Natural killer cell (primary cell): ENCODE results near the gene VMO1. TPM values are rescaled to one million over a fixed set of nuclear protein-coding genes. Genes with fewer than 3 reads are reported as not detected.
A peak's percentile ranks its signal among the peaks of the same experiment; 100 is the strongest.

Source experiments
- ATAC-seq, 3 donors: fragments of 150-1000 bp in 2 of 3; fragments of 200-7000 bp in 1 of 3; cut with Tn5 transposase; 1 replicate in 1 of 3; 2 replicates in 2 of 3; pipeline ENCODE4 v1.10.0; 2021; ENCODE audit warnings: mild to moderate bottlenecking in 2 of 3, moderate library complexity in 2 of 3
- DNase-seq, 2 donors: peaks; one replicate each; pipeline versions ENCODE4 v3.0.0 to v3.0.0-alpha.2; 2013 to 2021; ENCODE audit warnings: mixed read lengths in 1 of 2
- H3K27ac ChIP-seq: one replicate; pipeline ENCODE4 v1.5.1; 2013; ENCODE audit warnings: mild to moderate bottlenecking, low read length
- H3K27me3 ChIP-seq: one replicate; pipeline ENCODE4 v1.6.1; 2013; ENCODE audit warnings: low read length; ENCODE audit not compliant: control insufficient read depth, insufficient read depth
- H3K36me3 ChIP-seq: one replicate; pipeline ENCODE4 v1.6.1; 2013; ENCODE audit warnings: low read length; ENCODE audit not compliant: control insufficient read depth, insufficient read depth
- H3K4me1 ChIP-seq: one replicate; pipeline ENCODE4 v1.6.1; 2013; ENCODE audit warnings: low read length; ENCODE audit not compliant: control insufficient read depth, insufficient read depth
- H3K4me3 ChIP-seq: one replicate; pipeline ENCODE4 v1.5.1; 2013; ENCODE audit warnings: low read length
- H3K9me3 ChIP-seq: one replicate; pipeline ENCODE4 v1.6.1; 2013; ENCODE audit warnings: low read length; ENCODE audit not compliant: control insufficient read depth, insufficient read depth
- H3K27ac Mint-ChIP-seq, 2 donors: one replicate each; pipeline ENCODE4 v1.8.0; 2022; ENCODE audit warnings: mild to moderate bottlenecking in 2 of 2, mixed read lengths in 2 of 2, moderate library complexity in 1 of 2
- H3K27me3 Mint-ChIP-seq, 2 donors: one replicate each; pipeline ENCODE4 v1.8.0; 2022; ENCODE audit warnings: low read depth in 2 of 2, mixed read lengths in 2 of 2
- H3K36me3 Mint-ChIP-seq: one replicate; pipeline ENCODE4 v1.8.0; 2022; ENCODE audit warnings: mixed read lengths
- H3K4me1 Mint-ChIP-seq, 2 donors: one replicate each; pipeline ENCODE4 v1.8.0; 2022; ENCODE audit warnings: mixed read lengths in 2 of 2
- H3K4me3 Mint-ChIP-seq: one replicate; pipeline ENCODE4 v1.8.0; 2022; ENCODE audit warnings: mild to moderate bottlenecking, moderate library complexity, mixed read lengths
- H3K9me3 Mint-ChIP-seq, 2 donors: one replicate each; pipeline ENCODE4 v1.8.0; 2022; ENCODE audit warnings: mixed read lengths in 2 of 2
- WGBS: methylation state at CpG from one replicate; pipeline ENCODE4 v1.1.7; 2013; ENCODE audit warnings: missing lambda C conversion rate; ENCODE audit not compliant: insufficient coverage; 5-methylcytosine and 5-hydroxymethylcytosine counted together
- intact Hi-C: fragments of 100-400 bp; cut with micrococcal nuclease; formaldehyde crosslinking; loops from one replicate; pipeline ENCODE4 v1.14.2; 2022
- total RNA-seq, 4 donors: library from RNA; stranded (reverse); fragments of 120-200 nt in 1 of 4; gene quantifications; one replicate each; pipeline versions ENCODE4 v1.2.3 to v1.2.4, GENCODE V29; 2013 to 2022
- TF ChIP-seq, protein P1 (sequence below): fragments of 200-600 bp; IDR thresholded peaks from one replicate; pipeline ENCODE4 v1.8.0; 2022; ENCODE audit warnings: antibody characterized with exemption

The VMO1 gene
- total RNA-seq, 3 donors from 2014 or later (not counting 1 experiment from before 2014, with no cell fraction given) = 1.2 to 4.8 (median 1.3) TPM

GRCh38 chr17:4782652-4783051, 3.5 kb downstream of the VMO1 start:
- Histone ChIP-seq H3K9me3 (no peaks in the 10 kb centered on the region), H3K4me3 (no peak overlapping the region), H3K27me3 (peaks cover 36% of the 10 kb centered on the region), H3K4me1 (peaks cover 15% of the 10 kb centered on the region), H3K36me3 (no peaks in the 10 kb centered on the region), H3K27ac (no peak overlapping the region)
- TF ChIP-seq, protein P1, sequence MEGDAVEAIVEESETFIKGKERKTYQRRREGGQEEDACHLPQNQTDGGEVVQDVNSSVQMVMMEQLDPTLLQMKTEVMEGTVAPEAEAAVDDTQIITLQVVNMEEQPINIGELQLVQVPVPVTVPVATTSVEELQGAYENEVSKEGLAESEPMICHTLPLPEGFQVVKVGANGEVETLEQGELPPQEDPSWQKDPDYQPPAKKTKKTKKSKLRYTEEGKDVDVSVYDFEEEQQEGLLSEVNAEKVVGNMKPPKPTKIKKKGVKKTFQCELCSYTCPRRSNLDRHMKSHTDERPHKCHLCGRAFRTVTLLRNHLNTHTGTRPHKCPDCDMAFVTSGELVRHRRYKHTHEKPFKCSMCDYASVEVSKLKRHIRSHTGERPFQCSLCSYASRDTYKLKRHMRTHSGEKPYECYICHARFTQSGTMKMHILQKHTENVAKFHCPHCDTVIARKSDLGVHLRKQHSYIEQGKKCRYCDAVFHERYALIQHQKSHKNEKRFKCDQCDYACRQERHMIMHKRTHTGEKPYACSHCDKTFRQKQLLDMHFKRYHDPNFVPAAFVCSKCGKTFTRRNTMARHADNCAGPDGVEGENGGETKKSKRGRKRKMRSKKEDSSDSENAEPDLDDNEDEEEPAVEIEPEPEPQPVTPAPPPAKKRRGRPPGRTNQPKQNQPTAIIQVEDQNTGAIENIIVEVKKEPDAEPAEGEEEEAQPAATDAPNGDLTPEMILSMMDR = no peak
- ATAC-seq = no peak
- Mint-ChIP-seq H3K27me3 (peaks cover 41 to 47% of the 10 kb centered on the region in 2 donors), H3K9me3 (no peaks in the 10 kb centered on the region), H3K4me1 (peaks cover 5% of the 10 kb centered on the region in 2 donors), H3K36me3 (no peaks in the 10 kb centered on the region), H3K27ac (no peak overlapping the region), H3K4me3 (no peak overlapping the region)
- DNase-seq = peak in 1 of 2 donors; percentile 24
- intact Hi-C loops = no loop called here
- WGBS = 41% methylated on average over 28 of the region's 28 CpGs

GRCh38 chr17:4780325-4780955, 5.7 kb downstream of the VMO1 start:
- H3K9me3 Mint-ChIP-seq = no peaks in the 10 kb centered on the region
- Histone ChIP-seq H3K36me3 (no peaks in the 10 kb centered on the region), H3K9me3 (no peaks in the 10 kb centered on the region), H3K27ac (no peak overlapping the region), H3K4me1 (peaks cover 5% of the 10 kb centered on the region), H3K4me3 (no peak overlapping the region), H3K27me3 (peaks cover 24% of the 10 kb centered on the region)
- TF ChIP-seq, protein P1 = no peak
- WGBS = 90% methylated on average over 11 of the region's 11 CpGs
- ATAC-seq (no peak), DNase-seq (no peak)
- H3K4me1 Mint-ChIP-seq = peaks cover 0 to 5% of the 10 kb centered on the region in 2 donors
- no peak overlapping the region for H3K27ac Mint-ChIP-seq
- H3K36me3 Mint-ChIP-seq = no peaks in the 10 kb centered on the region
- intact Hi-C loops = no loop called here
- no peak overlapping the region for H3K4me3 Mint-ChIP-seq
- H3K27me3 Mint-ChIP-seq = peaks cover 26 to 42% of the 10 kb centered on the region in 2 donors

GRCh38 chr17:4777969-4778760, 8.0 kb downstream of the VMO1 start:
- Mint-ChIP-seq H3K4me3 (no peak overlapping the region), H3K36me3 (no peaks in the 10 kb centered on the region), H3K27ac (no peak overlapping the region), H3K4me1 (peaks cover 0 to 5% of the 10 kb centered on the region in 2 donors), H3K9me3 (no peaks in the 10 kb centered on the region), H3K27me3 (peaks cover 14 to 35% of the 10 kb centered on the region in 2 donors)
- Histone ChIP-seq H3K9me3 (no peaks in the 10 kb centered on the region), H3K27me3 (peaks cover 8% of the 10 kb centered on the region), H3K4me1 (no peaks in the 10 kb centered on the region), H3K4me3 (no peak overlapping the region), H3K27ac (no peak overlapping the region), H3K36me3 (no peaks in the 10 kb centered on the region)
- DNase-seq (no peak), ATAC-seq (no peak)
- 90% methylated on average over 9 of the region's 9 CpGs for WGBS
- intact Hi-C loops = no loop called here
- TF ChIP-seq, protein P1 = no peak
